ENCODE measurements around the gene AGPAT4.

AGPAT4 gene

DNA sequence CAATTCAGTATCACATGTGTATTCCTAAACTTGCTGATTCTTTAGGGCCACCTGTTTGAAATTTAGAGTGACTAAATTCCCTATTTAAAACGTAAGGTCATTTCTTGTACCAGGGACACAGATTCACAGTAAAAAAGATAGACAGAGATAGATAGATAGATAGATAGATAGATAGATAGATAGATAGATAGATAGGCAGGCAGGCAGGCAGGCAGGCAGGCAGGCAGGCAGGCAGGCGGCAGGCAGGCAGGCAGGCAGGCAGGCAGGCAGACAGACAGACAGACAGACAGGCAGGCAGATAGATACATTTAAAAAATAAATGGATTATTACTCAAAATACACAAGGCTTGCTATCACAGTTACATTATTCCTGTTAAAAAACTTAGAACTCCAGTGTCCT is 54.2 kb downstream of the AGPAT4 start:
- H3K4me2 ChIP-seq (ENCODE audit: low read depth, low read length, poor library complexity, severe bottlenecking) = no peak overlapping the region
- H4K20me1 ChIP-seq (ENCODE audit: insufficient read depth, low read length, poor library complexity, severe bottlenecking) = no peaks in the 10 kb centered on the region
- no peaks in the 10 kb centered on the region for H3K9me3 ChIP-seq (ENCODE audit: insufficient read depth, low read depth, low read length)
- H3K4me1 ChIP-seq (ENCODE audit: insufficient read depth, low read length, poor library complexity, severe bottlenecking) = no peaks in the 10 kb centered on the region
- no peaks in the 10 kb centered on the region for H3K27me3 ChIP-seq (ENCODE audit: insufficient read depth, low read length, poor library complexity, severe bottlenecking)
- H3K9ac ChIP-seq (ENCODE audit: low read depth, low read length, poor library complexity, severe bottlenecking) = no peak overlapping the region
- H3K79me2 ChIP-seq (ENCODE audit: insufficient read depth, low read length) = no peaks in the 10 kb centered on the region
- H3K36me3 ChIP-seq (ENCODE audit: insufficient read depth, low read length) = no peaks in the 10 kb centered on the region
- H3K9me2 ChIP-seq (replicated peaks; ENCODE audit: low read depth, low read length) = no peaks in the 10 kb centered on the region
- TF ChIP-seq EZH2phosphoT487 (IDR thresholded peaks at IDR 0.05; ENCODE audit: borderline replicate concordance) = no peak
- no peaks in the 10 kb centered on the region for H3F3A ChIP-seq (ENCODE audit: low read depth)
- H2AFZ ChIP-seq (ENCODE audit: low read length) = no peak overlapping the region
- no peak overlapping the region for H3K4me3 ChIP-seq (ENCODE audit: low read length, poor library complexity, severe bottlenecking)

DNA sequence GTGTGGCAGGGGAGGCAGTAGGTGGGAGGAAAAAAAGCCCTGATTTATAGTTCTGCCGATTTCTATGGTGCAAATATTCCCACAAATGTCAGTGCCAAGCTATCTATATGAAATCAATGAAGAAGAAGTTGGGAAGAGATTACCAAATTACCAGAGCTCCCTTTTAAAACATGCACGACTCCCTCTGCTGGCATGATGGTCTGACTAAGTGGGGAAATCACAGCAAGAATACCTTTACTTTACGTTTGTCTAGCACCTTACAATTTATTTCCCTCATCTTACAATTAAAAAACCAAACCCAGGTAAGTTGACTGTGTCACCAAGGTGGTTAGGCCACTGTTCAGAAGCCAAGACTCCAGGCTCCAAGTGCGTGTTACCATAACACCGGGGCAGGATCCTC is 55.6 kb downstream of the AGPAT4 start:
- no peak overlapping the region for H3K9ac ChIP-seq (ENCODE audit: low read depth, low read length, poor library complexity, severe bottlenecking)
- no peaks in the 10 kb centered on the region for H3F3A ChIP-seq (ENCODE audit: low read depth)
- H3K27me3 ChIP-seq (ENCODE audit: insufficient read depth, low read length, poor library complexity, severe bottlenecking) = no peaks in the 10 kb centered on the region
- H3K36me3 ChIP-seq (ENCODE audit: insufficient read depth, low read length) = no peaks in the 10 kb centered on the region
- TF ChIP-seq, protein P1, sequence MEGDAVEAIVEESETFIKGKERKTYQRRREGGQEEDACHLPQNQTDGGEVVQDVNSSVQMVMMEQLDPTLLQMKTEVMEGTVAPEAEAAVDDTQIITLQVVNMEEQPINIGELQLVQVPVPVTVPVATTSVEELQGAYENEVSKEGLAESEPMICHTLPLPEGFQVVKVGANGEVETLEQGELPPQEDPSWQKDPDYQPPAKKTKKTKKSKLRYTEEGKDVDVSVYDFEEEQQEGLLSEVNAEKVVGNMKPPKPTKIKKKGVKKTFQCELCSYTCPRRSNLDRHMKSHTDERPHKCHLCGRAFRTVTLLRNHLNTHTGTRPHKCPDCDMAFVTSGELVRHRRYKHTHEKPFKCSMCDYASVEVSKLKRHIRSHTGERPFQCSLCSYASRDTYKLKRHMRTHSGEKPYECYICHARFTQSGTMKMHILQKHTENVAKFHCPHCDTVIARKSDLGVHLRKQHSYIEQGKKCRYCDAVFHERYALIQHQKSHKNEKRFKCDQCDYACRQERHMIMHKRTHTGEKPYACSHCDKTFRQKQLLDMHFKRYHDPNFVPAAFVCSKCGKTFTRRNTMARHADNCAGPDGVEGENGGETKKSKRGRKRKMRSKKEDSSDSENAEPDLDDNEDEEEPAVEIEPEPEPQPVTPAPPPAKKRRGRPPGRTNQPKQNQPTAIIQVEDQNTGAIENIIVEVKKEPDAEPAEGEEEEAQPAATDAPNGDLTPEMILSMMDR (conservative IDR thresholded peaks at IDR 0.05; ENCODE audit: low read length) = no peak
- no peak for TF ChIP-seq EZH2phosphoT487 (IDR thresholded peaks at IDR 0.05; ENCODE audit: borderline replicate concordance)
- H3K4me2 ChIP-seq (ENCODE audit: low read depth, low read length, poor library complexity, severe bottlenecking) = no peak overlapping the region
- no peak overlapping the region for H2AFZ ChIP-seq (ENCODE audit: low read length)
- no peaks in the 10 kb centered on the region for H3K9me2 ChIP-seq (replicated peaks; ENCODE audit: low read depth, low read length)
- no peaks in the 10 kb centered on the region for H3K79me2 ChIP-seq (ENCODE audit: insufficient read depth, low read length)
- no peaks in the 10 kb centered on the region for H4K20me1 ChIP-seq (ENCODE audit: insufficient read depth, low read length, poor library complexity, severe bottlenecking)
- no peaks in the 10 kb centered on the region for H3K4me1 ChIP-seq (ENCODE audit: insufficient read depth, low read length, poor library complexity, severe bottlenecking)
- H3K9me3 ChIP-seq (ENCODE audit: insufficient read depth, low read depth, low read length) = no peaks in the 10 kb centered on the region
- no peak overlapping the region for H3K4me3 ChIP-seq (ENCODE audit: low read length, poor library complexity, severe bottlenecking)

DNA sequence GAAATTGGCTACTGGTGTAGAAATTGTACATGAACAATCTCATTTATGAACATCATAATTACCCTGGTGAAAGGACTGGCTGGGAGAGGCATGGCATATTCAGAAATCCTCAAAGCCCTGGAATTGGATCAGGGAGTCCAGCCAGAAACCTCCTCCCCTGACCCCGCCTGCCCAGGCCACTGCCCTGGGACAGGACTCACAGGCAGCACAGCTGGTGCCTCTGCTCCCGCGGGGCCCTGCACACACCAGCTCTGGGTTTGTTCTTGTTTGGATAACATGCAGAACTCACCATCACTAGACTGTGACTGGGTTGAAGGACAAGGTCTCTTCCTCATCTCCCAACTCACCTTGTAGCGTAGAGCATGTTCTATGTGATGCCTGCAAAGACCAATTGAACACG is 56.2 kb downstream of the AGPAT4 start:
- H3K9ac ChIP-seq (ENCODE audit: low read depth, low read length, poor library complexity, severe bottlenecking) = no peak overlapping the region

More for the DNA sequence above, 56.2 kb downstream of the AGPAT4 start:
- H3K27me3 ChIP-seq (ENCODE audit: insufficient read depth, low read length, poor library complexity, severe bottlenecking) = no peaks in the 10 kb centered on the region
- H3K9me3 ChIP-seq (ENCODE audit: insufficient read depth, low read depth, low read length) = peaks cover 4% of the 10 kb centered on the region; the same call in 1 of the 2 replicates
- no peaks in the 10 kb centered on the region for H3K9me2 ChIP-seq (replicated peaks; ENCODE audit: low read depth, low read length)
- H3F3A ChIP-seq (ENCODE audit: low read depth) = no peaks in the 10 kb centered on the region
- no peaks in the 10 kb centered on the region for H3K4me1 ChIP-seq (ENCODE audit: insufficient read depth, low read length, poor library complexity, severe bottlenecking)
- H3K36me3 ChIP-seq (ENCODE audit: insufficient read depth, low read length) = no peaks in the 10 kb centered on the region
- H3K4me3 ChIP-seq (ENCODE audit: low read length, poor library complexity, severe bottlenecking) = no peak overlapping the region
- TF ChIP-seq, protein P1 (conservative IDR thresholded peaks at IDR 0.05; ENCODE audit: low read length) = no peak
- TF ChIP-seq EZH2phosphoT487 (IDR thresholded peaks at IDR 0.05; ENCODE audit: borderline replicate concordance) = no peak
- H4K20me1 ChIP-seq (ENCODE audit: insufficient read depth, low read length, poor library complexity, severe bottlenecking) = no peaks in the 10 kb centered on the region
- no peak overlapping the region for H2AFZ ChIP-seq (ENCODE audit: low read length)
- no peak overlapping the region for H3K4me2 ChIP-seq (ENCODE audit: low read depth, low read length, poor library complexity, severe bottlenecking)
- no peaks in the 10 kb centered on the region for H3K79me2 ChIP-seq (ENCODE audit: insufficient read depth, low read length)
